ENCODE results near the gene FRMD6.
"Not testable (repeated sequence)": the region's sequence is repeated elsewhere in the genome, so short reads cannot be mapped to it uniquely, and the experiment has no call there.

The FRMD6 gene

DNA sequence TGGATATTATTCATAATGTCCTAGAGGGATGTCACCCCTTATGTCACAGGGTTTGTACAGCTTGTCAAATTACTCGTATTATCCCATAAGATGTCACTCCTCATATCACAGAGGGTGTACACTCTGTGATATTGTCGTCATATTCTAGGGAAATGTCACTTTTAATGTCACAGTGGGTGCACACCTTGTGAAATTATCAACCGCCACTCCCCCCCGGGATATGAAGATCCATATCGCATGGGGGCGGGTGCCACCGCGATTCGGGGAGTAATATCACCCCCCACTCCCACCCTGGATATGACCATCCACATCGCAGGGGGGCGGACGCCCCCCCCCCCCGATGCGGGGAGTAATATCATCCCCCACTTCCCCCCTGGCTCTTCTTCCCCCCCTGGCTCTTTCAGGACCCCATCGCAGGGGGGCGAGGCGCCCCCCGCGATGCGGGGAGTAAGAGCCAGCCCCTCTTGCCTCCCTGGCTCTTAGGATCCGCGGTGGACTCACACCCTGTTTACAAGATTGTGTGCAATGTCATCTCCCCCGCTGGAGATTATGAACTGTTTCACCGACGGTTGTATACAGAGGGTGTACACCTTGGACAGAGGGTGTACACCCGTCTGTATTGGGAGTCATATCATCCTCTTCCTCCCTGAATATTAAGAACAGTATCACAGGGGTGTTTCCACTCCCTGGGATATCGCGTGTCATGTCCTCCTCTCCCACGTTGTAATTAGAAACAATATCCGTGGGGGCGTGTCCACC lies 92.8 kb downstream of the FRMD6 start:
- Histone ChIP-seq H3K4me1 (ENCODE audit: insufficient read depth, low read length) (no peaks in the 10 kb centered on the region), H3K27me3 (ENCODE audit: insufficient read depth, low read length) (no peaks in the 10 kb centered on the region), H3K9me3 (ENCODE audit: low read length) (no peaks in the 10 kb centered on the region), H3K4me3 (ENCODE audit: low read length) (no peak overlapping the region), H2AFZ (ENCODE audit: low read depth, low read length) (no peak overlapping the region), H3K36me3 (ENCODE audit: insufficient read depth, low read length) (no peaks in the 10 kb centered on the region)

DNA sequence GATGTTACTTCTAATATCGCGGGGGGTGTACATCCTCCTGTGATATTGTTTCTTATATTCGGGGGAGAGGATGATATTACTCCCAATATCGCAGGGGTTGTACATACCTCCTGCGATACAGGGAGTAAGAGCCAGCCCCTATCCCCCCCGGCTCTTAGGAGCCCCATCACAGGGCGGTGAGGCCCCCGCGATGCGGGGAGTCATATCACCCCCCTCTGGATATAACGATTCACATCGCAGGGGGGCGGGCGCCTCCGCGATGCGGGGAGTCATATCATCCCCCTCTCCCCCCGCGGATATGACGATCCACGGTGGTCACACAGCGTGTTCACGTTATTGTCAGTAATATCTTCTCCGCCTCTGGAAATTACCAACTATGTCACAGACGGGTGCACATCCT lies 95.1 kb downstream of the FRMD6 start:
- not testable (repeated sequence) for H3K4me3 ChIP-seq (ENCODE audit: low read length); H3K4me1 ChIP-seq (ENCODE audit: insufficient read depth, low read length); H3K27me3 ChIP-seq (ENCODE audit: insufficient read depth, low read length); H2AFZ ChIP-seq (ENCODE audit: low read depth, low read length); H3K9me3 ChIP-seq (ENCODE audit: low read length); H3K36me3 ChIP-seq (ENCODE audit: insufficient read depth, low read length)

DNA sequence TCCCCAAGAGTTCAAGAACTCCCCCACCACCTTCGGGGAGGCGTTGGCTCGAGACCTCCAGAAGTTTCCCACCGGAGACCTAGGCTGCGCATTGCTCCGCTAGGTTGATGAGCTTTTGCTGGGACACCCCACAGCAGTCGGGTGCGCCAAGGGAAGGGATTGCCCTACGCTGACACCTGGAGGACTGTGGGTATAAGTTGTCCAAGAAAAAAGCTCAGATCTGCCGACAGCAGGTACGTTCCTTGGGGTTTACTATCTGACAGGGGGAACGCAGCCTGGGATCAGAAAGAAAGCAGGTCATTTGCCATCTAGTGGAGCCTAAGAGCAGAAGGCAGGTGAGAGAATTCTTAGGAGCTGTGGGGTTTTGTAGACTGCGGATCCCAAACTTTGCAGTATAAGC lies 98.8 kb downstream of the FRMD6 start:
- Histone ChIP-seq H3K4me1 (ENCODE audit: insufficient read depth, low read length) (no peaks in the 10 kb centered on the region), H3K27me3 (ENCODE audit: insufficient read depth, low read length) (no peaks in the 10 kb centered on the region), H2AFZ (ENCODE audit: low read depth, low read length) (no peak overlapping the region), H3K4me3 (ENCODE audit: low read length) (no peak overlapping the region), H3K36me3 (ENCODE audit: insufficient read depth, low read length) (no peaks in the 10 kb centered on the region), H3K9me3 (ENCODE audit: low read length) (no peaks in the 10 kb centered on the region)

DNA sequence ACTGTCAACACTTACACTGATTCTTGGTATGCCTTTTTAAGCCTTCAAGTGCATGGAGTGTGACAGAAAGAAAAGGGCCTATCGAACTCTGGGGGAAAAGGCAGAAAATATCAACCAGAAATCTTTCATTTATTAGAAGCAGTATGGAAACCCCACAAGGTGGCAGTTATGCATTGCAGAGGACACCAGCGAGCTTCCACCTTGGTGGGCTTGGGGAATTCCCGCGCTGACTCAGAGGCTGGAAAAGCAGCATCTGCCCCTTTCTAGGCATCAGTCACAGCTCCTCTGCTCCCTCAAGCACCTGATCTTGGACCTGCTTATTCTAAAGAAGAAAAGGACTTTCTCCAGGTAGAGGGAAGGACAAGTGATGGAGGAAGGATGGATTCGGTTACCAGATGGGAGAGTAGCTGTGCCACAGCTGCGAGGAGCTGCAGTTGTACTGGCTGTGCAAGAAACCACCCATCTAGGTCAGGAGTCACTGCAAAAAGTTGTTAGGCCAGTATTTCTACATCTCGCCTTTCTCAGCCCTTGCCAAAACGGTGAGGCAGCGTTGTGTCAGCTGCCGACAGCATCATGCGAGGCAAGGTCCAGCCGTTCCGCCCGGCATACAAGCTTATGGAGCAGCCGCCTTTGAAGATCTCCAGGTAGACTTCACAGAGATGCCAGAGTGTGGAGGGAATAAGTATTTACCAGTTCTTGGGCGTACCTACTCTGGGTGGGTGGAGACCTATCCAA lies 100.1 kb downstream of the FRMD6 start:
- H3K27me3 ChIP-seq (ENCODE audit: insufficient read depth, low read length); H3K4me3 ChIP-seq (ENCODE audit: low read length); H3K4me1 ChIP-seq (ENCODE audit: insufficient read depth, low read length); H3K36me3 ChIP-seq (ENCODE audit: insufficient read depth, low read length); H3K9me3 ChIP-seq (ENCODE audit: low read length); H2AFZ ChIP-seq (ENCODE audit: low read depth, low read length): not testable (repeated sequence)

DNA sequence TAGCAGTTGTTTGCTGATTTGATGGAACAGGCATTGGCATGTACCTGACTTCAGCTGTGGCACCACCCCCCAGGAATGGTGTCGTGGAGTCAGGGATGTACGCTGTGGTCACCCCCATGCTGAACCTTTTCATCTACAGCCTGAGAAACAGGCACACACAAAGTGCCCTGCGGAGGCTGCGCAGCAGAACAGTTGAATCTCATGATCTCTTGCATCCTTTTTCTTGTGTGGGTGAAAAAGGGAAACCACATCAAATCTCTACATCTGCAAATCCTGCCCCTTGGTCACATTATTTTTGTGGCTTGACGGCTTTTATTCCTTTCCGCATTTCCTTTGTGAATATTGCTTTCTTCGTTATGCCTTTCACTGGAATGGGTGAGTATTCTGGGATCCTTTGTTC lies 106.0 kb downstream of the FRMD6 start:
- H3K4me1 ChIP-seq (ENCODE audit: insufficient read depth, low read length); H3K4me3 ChIP-seq (ENCODE audit: low read length); H3K36me3 ChIP-seq (ENCODE audit: insufficient read depth, low read length); H2AFZ ChIP-seq (ENCODE audit: low read depth, low read length); H3K27me3 ChIP-seq (ENCODE audit: insufficient read depth, low read length); H3K9me3 ChIP-seq (ENCODE audit: low read length): not testable (repeated sequence)

DNA sequence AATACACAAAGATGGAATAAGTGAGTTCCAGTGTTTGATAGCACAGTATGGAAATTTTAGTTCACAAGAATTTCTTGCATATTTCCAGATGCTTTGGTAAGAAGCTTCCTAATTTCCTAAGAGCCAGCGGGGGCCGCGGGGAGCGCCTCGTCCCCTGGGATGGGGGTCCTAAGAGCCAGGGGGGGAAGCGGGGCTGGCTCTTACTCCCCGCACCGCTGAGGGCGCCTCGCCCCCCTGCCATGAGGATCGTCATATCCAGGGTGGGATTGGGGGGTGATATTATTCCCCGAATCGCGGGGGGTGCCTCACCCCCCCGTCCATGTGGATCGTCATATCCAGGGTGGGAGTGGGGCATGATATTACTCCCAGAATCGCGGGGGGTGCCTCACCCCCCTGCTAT lies 108.2 kb downstream of the FRMD6 start:
- Histone ChIP-seq H3K27me3 (ENCODE audit: insufficient read depth, low read length) (no peaks in the 10 kb centered on the region), H2AFZ (ENCODE audit: low read depth, low read length) (no peak overlapping the region), H3K9me3 (ENCODE audit: low read length) (no peaks in the 10 kb centered on the region), H3K4me1 (ENCODE audit: insufficient read depth, low read length) (no peaks in the 10 kb centered on the region), H3K4me3 (ENCODE audit: low read length) (no peak overlapping the region), H3K36me3 (ENCODE audit: insufficient read depth, low read length) (no peaks in the 10 kb centered on the region)

DNA sequence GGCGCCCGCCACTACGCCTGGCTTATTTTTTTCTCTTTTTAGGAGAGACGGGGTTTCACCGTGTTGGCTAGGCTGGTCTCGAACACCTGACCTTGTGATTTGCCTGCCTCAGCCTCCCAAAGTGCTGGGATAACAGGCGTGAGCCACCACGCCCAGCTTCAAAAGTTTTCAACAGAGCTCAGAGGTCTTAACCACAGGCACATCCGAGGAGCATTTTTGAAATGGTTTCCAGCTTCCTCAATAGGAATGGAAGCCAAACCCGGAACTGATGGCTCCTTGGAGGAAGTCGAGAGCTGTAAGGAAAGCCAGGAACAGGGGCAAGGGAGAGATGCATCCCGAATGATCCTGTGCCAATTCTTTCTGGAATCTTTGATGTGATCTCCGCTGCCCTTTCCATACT lies 114.0 kb downstream of the FRMD6 start:
- not testable (repeated sequence) for H3K4me1 ChIP-seq (ENCODE audit: insufficient read depth, low read length); H3K36me3 ChIP-seq (ENCODE audit: insufficient read depth, low read length)

DNA sequence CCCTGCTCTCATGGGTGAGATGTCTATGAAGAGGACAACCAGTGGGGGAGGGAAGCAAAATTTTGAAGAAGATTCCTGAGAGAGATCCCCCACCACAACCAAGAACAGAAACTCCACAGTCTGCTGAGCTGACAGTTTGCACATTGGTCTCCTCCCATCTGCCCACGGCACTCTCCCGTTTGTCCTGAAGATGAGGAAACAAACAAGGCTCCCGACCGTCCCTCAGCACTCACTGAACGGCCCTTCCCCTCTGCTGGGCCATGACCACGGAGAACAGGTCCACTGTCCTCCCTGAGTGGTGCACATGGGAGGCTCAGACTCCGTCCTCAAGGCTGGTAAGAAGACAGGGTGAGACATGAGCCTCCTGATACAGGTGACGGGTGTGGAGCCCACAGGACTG lies 114.9 kb downstream of the FRMD6 start:
- not testable (repeated sequence) for H3K4me1 ChIP-seq (ENCODE audit: insufficient read depth, low read length); H3K36me3 ChIP-seq (ENCODE audit: insufficient read depth, low read length); H2AFZ ChIP-seq (ENCODE audit: low read depth, low read length); H3K27me3 ChIP-seq (ENCODE audit: insufficient read depth, low read length); H3K4me3 ChIP-seq (ENCODE audit: low read length); H3K9me3 ChIP-seq (ENCODE audit: low read length)

More for the DNA sequence above, 114.0 kb downstream of the FRMD6 start:
- H3K4me3 ChIP-seq (ENCODE audit: low read length); H3K27me3 ChIP-seq (ENCODE audit: insufficient read depth, low read length); H3K9me3 ChIP-seq (ENCODE audit: low read length); H2AFZ ChIP-seq (ENCODE audit: low read depth, low read length): not testable (repeated sequence)

DNA sequence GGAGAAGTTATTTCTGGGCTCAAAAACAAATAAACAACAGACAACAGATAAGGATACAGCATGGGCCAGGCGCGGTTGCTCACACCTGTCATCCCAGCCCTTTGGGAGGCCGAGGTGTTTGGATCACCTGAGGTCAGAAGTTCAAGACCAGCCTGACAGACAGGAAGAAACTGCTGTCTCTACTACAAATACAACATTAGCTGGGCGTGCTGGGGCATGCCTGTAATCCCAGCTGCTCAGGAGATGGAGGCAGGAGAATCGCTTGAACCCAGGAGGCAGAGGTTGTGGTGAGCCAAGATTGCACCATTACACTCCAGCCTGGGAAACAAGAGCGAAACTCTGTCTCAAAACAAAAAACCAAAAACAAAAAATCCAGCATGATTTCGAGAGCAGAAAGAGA lies 117.6 kb downstream of the FRMD6 start:
- not testable (repeated sequence) for H3K9me3 ChIP-seq (ENCODE audit: low read length); H3K27me3 ChIP-seq (ENCODE audit: insufficient read depth, low read length); H3K4me1 ChIP-seq (ENCODE audit: insufficient read depth, low read length); H2AFZ ChIP-seq (ENCODE audit: low read depth, low read length); H3K36me3 ChIP-seq (ENCODE audit: insufficient read depth, low read length); H3K4me3 ChIP-seq (ENCODE audit: low read length)

DNA sequence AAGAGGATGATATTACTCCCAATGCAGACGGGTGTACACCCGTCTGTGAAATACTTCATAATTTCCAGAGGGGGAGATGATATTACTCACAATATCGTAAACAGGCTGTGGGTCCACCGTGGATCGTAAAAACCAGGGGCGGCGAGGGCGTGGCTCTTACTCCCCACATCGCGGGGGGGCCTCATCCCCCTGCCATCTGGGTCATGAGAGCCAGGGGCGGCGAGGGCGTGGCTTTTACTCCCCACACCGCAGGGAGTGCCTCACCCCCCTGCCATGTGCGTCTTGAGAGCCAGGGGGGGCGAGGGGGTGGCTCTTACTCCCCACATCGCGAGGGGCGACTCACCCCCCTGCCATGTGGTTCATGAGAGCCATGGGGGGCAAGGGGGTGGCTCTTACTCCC lies 122.5 kb downstream of the FRMD6 start:
- Histone ChIP-seq H3K4me3 (ENCODE audit: low read length) (no peak overlapping the region), H3K36me3 (ENCODE audit: insufficient read depth, low read length) (no peaks in the 10 kb centered on the region), H2AFZ (ENCODE audit: low read depth, low read length) (no peak overlapping the region), H3K27me3 (ENCODE audit: insufficient read depth, low read length) (no peaks in the 10 kb centered on the region), H3K9me3 (ENCODE audit: low read length) (no peaks in the 10 kb centered on the region), H3K4me1 (ENCODE audit: insufficient read depth, low read length) (no peaks in the 10 kb centered on the region)

DNA sequence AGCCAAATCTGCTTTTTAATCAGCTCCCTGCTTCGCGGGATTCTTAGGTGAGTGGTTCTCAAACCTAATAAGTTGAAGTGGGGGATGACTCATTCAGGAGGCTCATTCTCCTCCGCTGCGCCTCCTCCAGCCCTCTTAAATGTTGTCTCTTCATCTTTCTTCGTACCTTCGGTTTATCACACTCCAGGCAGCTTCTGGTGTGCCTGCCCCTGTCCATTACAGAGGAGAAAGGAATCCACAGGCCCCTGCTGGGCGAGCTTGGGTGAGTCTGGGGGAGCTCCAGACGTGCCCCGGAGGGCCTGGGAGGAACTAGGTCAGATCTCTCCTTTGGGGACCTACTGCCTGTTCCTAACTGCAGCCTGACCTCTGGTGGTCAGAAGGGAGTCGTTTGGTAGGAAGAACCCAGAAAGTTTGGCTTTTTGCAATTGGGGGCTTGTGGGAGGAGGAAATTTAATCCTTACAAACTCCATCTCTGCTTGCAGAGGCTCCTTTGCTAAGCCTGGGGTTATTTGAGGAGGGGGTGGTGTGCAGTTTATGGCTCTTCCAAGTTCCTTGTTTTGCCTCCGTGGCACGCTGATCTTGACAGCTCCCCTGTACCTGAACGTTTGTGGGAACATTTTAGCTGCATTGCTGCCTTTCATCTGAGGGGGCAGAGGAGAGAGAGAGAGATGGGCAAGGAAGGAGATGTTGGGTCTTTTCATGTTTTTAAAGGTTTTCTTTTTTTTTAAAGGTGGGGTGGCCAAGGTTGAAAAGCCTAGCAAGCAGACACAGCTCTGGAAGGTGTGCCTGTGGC lies 124.6 kb downstream of the FRMD6 start:
- H2AFZ ChIP-seq (ENCODE audit: low read depth, low read length): no peak overlapping the region
- no peaks in the 10 kb centered on the region for H3K9me3 ChIP-seq (ENCODE audit: low read length)

DNA sequence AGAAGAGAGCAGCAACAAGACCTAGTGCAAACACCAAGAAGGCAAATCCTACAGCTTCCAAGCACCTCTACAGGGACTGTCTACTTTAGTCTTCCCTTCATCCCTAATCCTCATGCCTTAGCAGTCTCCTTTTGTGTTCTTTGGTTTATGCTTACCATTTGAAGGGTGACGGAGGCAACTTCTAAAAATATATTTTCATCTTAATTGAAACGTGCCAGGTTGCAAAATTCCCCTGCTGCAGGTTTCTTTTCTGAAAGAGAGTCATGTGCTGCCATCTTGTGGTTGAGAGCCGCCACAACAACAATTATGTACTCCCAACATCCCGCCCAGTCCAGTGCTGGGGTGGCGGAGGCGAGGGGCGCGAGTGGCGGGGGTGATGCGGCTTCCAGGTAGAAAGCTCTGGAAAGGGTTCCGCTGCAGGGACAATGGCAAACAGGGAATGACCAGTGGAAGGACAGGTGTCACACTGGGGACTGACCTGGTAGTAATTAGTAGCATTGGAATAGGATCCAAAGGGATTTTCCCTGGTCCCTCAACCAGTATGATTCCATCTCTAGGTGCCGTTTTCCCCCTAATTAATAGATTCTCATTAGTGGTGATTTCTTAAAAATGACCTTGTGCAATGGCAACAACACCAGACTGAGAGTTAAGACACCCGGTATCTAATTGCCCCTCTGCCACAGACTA lies 128.4 kb downstream of the FRMD6 start:
- Histone ChIP-seq H2AFZ (ENCODE audit: low read depth, low read length) (no peak overlapping the region), H3K36me3 (ENCODE audit: insufficient read depth, low read length) (no peaks in the 10 kb centered on the region), H3K4me1 (ENCODE audit: insufficient read depth, low read length) (no peaks in the 10 kb centered on the region), H3K27me3 (ENCODE audit: insufficient read depth, low read length) (no peaks in the 10 kb centered on the region), H3K9me3 (ENCODE audit: low read length) (no peaks in the 10 kb centered on the region), H3K4me3 (ENCODE audit: low read length) (no peak overlapping the region)

More for the DNA sequence above, 124.6 kb downstream of the FRMD6 start:
- H3K36me3 ChIP-seq (ENCODE audit: insufficient read depth, low read length): no peaks in the 10 kb centered on the region
- no peak overlapping the region for H3K4me3 ChIP-seq (ENCODE audit: low read length)
- H3K4me1 ChIP-seq (ENCODE audit: insufficient read depth, low read length): no peaks in the 10 kb centered on the region
- H3K27me3 ChIP-seq (ENCODE audit: insufficient read depth, low read length): no peaks in the 10 kb centered on the region

Data from neuron (in vitro differentiated cells).